IMR-90 (cell line): ENCODE measurements around the gene IFT43. TPM values are rescaled to one million over a fixed set of nuclear protein-coding genes. Genes with fewer than 3 reads are reported as not detected.

ENCODE experiments used
- ATAC-seq: fragments of 200-7000 bp; cut with Tn5 transposase; 2 replicates; pipeline ENCODE4 v1.9.1; 2020; ENCODE audit warnings: low read depth, mild to moderate bottlenecking, moderate library complexity
- BruUV-seq: library from RNA; stranded (reverse); fragments of 400-500 nt; replicated peaks from 2 replicates; lab custom pipeline; 2021; lab: Mats Ljungman, UMichigan
- CTCF ChIA-PET: fragments of 300-600 bp; formaldehyde crosslinking; extraction: SDS; loops from one replicate; lab custom pipeline; 2021; ENCODE audit warnings: antibody characterized with exemption; lab: Yijun Ruan, JAX
- POLR2A ChIA-PET: fragments of 300-600 bp; sonication (Branson Sonifier 250); formaldehyde crosslinking; loops from one replicate; lab custom pipeline; 2022; ENCODE audit warnings: antibody characterized with exemption; ENCODE audit not compliant: unreplicated experiment; lab: Charles Lee
- DNase-seq: peaks from one replicate; pipeline ENCODE4 v3.0.0; 2013
- H2AFZ ChIP-seq: replicated peaks from 2 replicates; pipeline ENCODE3; 2013; ENCODE audit warnings: low read length, mild to moderate bottlenecking; ENCODE audit not compliant: poor library complexity
- H2AK5ac ChIP-seq: 2 replicates; pipeline ENCODE4 v1.6.1; 2013; ENCODE audit warnings: low read depth, low read length, inconsistent platforms
- H2AK9ac ChIP-seq: replicated peaks from 2 replicates; pipeline ENCODE3; 2013; ENCODE audit warnings: mild to moderate bottlenecking, low read depth, low read length, moderate library complexity; ENCODE audit not compliant: poor library complexity
- H2BK120ac ChIP-seq: 2 replicates; pipeline ENCODE4 v1.6.1; 2013; ENCODE audit warnings: low read depth, low read length, inconsistent platforms
- H2BK15ac ChIP-seq: 3 replicates; pipeline ENCODE4 v1.6.1; 2013; ENCODE audit warnings: low read depth, low read length, inconsistent platforms
- H2BK20ac ChIP-seq: 2 replicates; pipeline ENCODE4 v1.6.1; 2013; ENCODE audit warnings: low read depth, mild to moderate bottlenecking, inconsistent platforms, low read length, moderate library complexity
- H2BK5ac ChIP-seq: 2 replicates; pipeline ENCODE4 v1.6.1; 2013; ENCODE audit warnings: mild to moderate bottlenecking, low read depth, low read length, inconsistent platforms; ENCODE audit not compliant: poor library complexity, severe bottlenecking
- H3K14ac ChIP-seq: replicated peaks from 2 replicates; pipeline ENCODE4 v1.6.1; 2013; ENCODE audit warnings: low read depth, low read length, inconsistent platforms
- H3K18ac ChIP-seq: 2 replicates; pipeline ENCODE4 v1.6.1; 2013; ENCODE audit warnings: low read depth, low read length, control low read depth
- H3K23ac ChIP-seq: 2 replicates; pipeline ENCODE4 v1.6.1; 2013; ENCODE audit warnings: low read depth, low read length, inconsistent platforms
- H3K27ac ChIP-seq: 2 replicates; pipeline ENCODE4 v1.5.1; 2013; ENCODE audit warnings: mild to moderate bottlenecking, control low read depth, low read length; ENCODE audit not compliant: insufficient read depth
- H3K27me3 ChIP-seq: 2 replicates; pipeline ENCODE4 v1.6.1; 2013; ENCODE audit warnings: low read length; ENCODE audit not compliant: control insufficient read depth, insufficient read depth
- H3K36me3 ChIP-seq: 2 replicates; pipeline ENCODE4 v1.6.1; 2013; ENCODE audit warnings: low read length, mixed read lengths; ENCODE audit not compliant: control insufficient read depth, insufficient read depth
- H3K4ac ChIP-seq: 2 replicates; pipeline ENCODE4 v1.6.1; 2013; ENCODE audit warnings: low read depth, low read length, inconsistent platforms
- H3K4me1 ChIP-seq: 2 replicates; pipeline ENCODE4 v1.6.1; 2013; ENCODE audit warnings: low read length, mixed read lengths; ENCODE audit not compliant: control insufficient read depth, insufficient read depth
- H3K4me2 ChIP-seq: 2 replicates; pipeline ENCODE4 v1.6.1; 2013; ENCODE audit warnings: low read depth, mild to moderate bottlenecking, control low read depth, low read length, moderate library complexity
- H3K4me3 ChIP-seq: 2 replicates; pipeline ENCODE4 v1.5.1; 2013; ENCODE audit warnings: low read depth, mild to moderate bottlenecking, control low read depth, low read length, moderate library complexity; ENCODE audit not compliant: insufficient read depth
- H3K56ac ChIP-seq: 2 replicates; pipeline ENCODE4 v1.6.1; 2013; ENCODE audit warnings: low read length, inconsistent platforms; ENCODE audit not compliant: insufficient read depth; ENCODE audit errors: extremely low read depth
- H3K79me1 ChIP-seq, 2 experiments: 2 replicates each; pipeline ENCODE4 v1.6.1; 2013; ENCODE audit warnings: low read length in 2 of 2, inconsistent platforms in 1 of 2, low read depth in 1 of 2
- H3K9ac ChIP-seq: 2 replicates; pipeline ENCODE4 v1.6.1; 2013; ENCODE audit warnings: low read depth, low read length, control low read depth
- H3K9me1 ChIP-seq: 2 replicates; pipeline ENCODE4 v1.6.1; 2013; ENCODE audit warnings: low read length, inconsistent platforms; ENCODE audit not compliant: insufficient read depth
- H3K9me3 ChIP-seq: 2 replicates; pipeline ENCODE4 v1.6.1; 2013; ENCODE audit warnings: low read length; ENCODE audit not compliant: control insufficient read depth, insufficient read depth
- H4K20me1 ChIP-seq: 2 replicates; pipeline ENCODE4 v1.6.1; 2013; ENCODE audit warnings: low read length, inconsistent platforms; ENCODE audit not compliant: insufficient read depth
- H4K5ac ChIP-seq: 2 replicates; pipeline ENCODE4 v1.6.1; 2013; ENCODE audit warnings: mild to moderate bottlenecking, low read depth, low read length, control low read depth
- H4K8ac ChIP-seq, 2 experiments: 2 replicates each; pipeline ENCODE4 v1.6.1; 2013; ENCODE audit warnings: low read depth in 2 of 2, low read length in 2 of 2, control low read depth in 1 of 2, inconsistent platforms in 1 of 2
- H4K91ac ChIP-seq: 2 replicates; pipeline ENCODE4 v1.6.1; 2013; ENCODE audit warnings: low read depth, low read length, inconsistent platforms; ENCODE audit not compliant: insufficient read depth
- FOS ChIP-seq: fragments of 150-350 bp; IDR thresholded peaks from 2 replicates; pipeline ENCODE4 v1.6.1; 2016; ENCODE audit warnings: low read depth, low read length
- NFE2L2 ChIP-seq: fragments of 150-350 bp; IDR thresholded peaks from 2 replicates; pipeline ENCODE4 v1.6.1; 2016; ENCODE audit warnings: low read depth, mild to moderate bottlenecking, low read length
- RCOR1 ChIP-seq: IDR thresholded peaks from 2 replicates; pipeline ENCODE4 v1.6.1; 2012; ENCODE audit warnings: mild to moderate bottlenecking, low read length, improper control_type of control experiment; ENCODE audit not compliant: insufficient replicate concordance
- WGBS, 2 experiments: methylation state at CpG; one replicate each; pipeline versions ENCODE4 v1.1.5 to v1.1.7; 2013; ENCODE audit warnings: missing lambda C conversion rate in 2 of 2; ENCODE audit not compliant: insufficient read length in 1 of 2; ENCODE audit errors: extremely low coverage in 2 of 2; 5-methylcytosine and 5-hydroxymethylcytosine counted together
- dilution Hi-C: fragments of 300-500 bp; cut with HindIII; formaldehyde crosslinking; loops from one replicate; pipeline ENCODE4 v1.14.3; 2018; ENCODE audit warnings: low sequenced_read_pairs; ENCODE audit not compliant: unreplicated experiment
- in situ Hi-C: fragments of 300-500 bp; cut with MboI; formaldehyde crosslinking; loops from 3 replicates; pipeline ENCODE4 v1.14.3; 2019; ENCODE audit warnings: low sequenced_read_pairs, inconsistent platforms, mixed read lengths
- intact Hi-C: fragments of 100-400 bp; cut with micrococcal nuclease; formaldehyde crosslinking; loops from 2 replicates; pipeline ENCODE4 v1.10.0; 2022
- polyA plus RNA-seq, 3 experiments: library from polyadenylated mRNA; depleted of rRNA; stranded (reverse); fragments of >200 nt; gene quantifications; 2 replicates each; pipeline ENCODE4 v1.2.3, GENCODE V29; 2012; ENCODE audit warnings: low replicate concordance in 1 of 3
- total RNA-seq: library from RNA; depleted of rRNA; stranded (reverse); fragments of >200 nt; gene quantifications from 2 replicates; pipeline ENCODE4 v1.2.3, GENCODE V29; 2012

IFT43 gene
- total and polyA plus RNA-seq, 2 of the 4 experiments (the other 2 are of a cell fraction): 41.4 to 43.2 TPM

GRCh38 chr14:76051717-76052465 lies 66.3 kb downstream of the IFT43 start:
- WGBS, 2 experiments: no CpG with 5 or more reads among the region's 12 CpGs
- in situ Hi-C loops: loop anchor here (5.0 to 10.0 kb wide), 3 partner anchors 295 to 593 kb away; no protein-coding TSS in a partner anchor
- dilution Hi-C loops: no loop called here

More at GRCh38 chr14:76051717-76052465, 66.3 kb downstream of the IFT43 start:
- no peak overlapping the region for H2BK20ac ChIP-seq
- ChIA-PET POLR2A (no interaction called here), CTCF (interaction anchor here (0.6 to 1.9 kb wide), 8 partner anchors 22 to 336 kb away, joined by 3 to 12 read pairs (median 8); no protein-coding TSS in a partner anchor)
- H2AK5ac ChIP-seq: no peak overlapping the region
- no peak for TF ChIP-seq NFE2L2
- TF ChIP-seq RCOR1: no peak
- TF ChIP-seq FOS: no peak
- no peak overlapping the region for H3K18ac ChIP-seq
- no peaks in the 10 kb centered on the region; a peak in 1 of 4 replicates for H3K79me1 ChIP-seq
- no peak overlapping the region for H3K4ac ChIP-seq
- no peaks in the 10 kb centered on the region for H3K4me1 ChIP-seq
- no peak overlapping the region for H3K14ac ChIP-seq
- no peak overlapping the region for H2BK120ac ChIP-seq
- no peaks in the 10 kb centered on the region for H3K36me3 ChIP-seq
- H3K4me2 ChIP-seq: no peak overlapping the region
- no peak overlapping the region for H3K56ac ChIP-seq
- no peak overlapping the region for H4K8ac ChIP-seq
- no peak overlapping the region for H2AK9ac ChIP-seq
- H3K9me1 ChIP-seq: no peaks in the 10 kb centered on the region; the same call in 1 of the 2 replicates
- H4K5ac ChIP-seq: no peak overlapping the region
- H3K9ac ChIP-seq: no peak overlapping the region
- H2BK5ac ChIP-seq: no peak overlapping the region
- ATAC-seq (no peak), DNase-seq (no peak)
- no peak overlapping the region for H2AFZ ChIP-seq
- H3K9me3 ChIP-seq: no peaks in the 10 kb centered on the region
- no peaks in the 10 kb centered on the region for H3K27me3 ChIP-seq
- no peak overlapping the region for H2BK15ac ChIP-seq
- no peak overlapping the region for H3K27ac ChIP-seq
- no peak overlapping the region for H3K23ac ChIP-seq
- intact Hi-C loops: loop anchor here (1.0 to 2.0 kb wide), 2 partner anchors 300 to 343 kb away; no protein-coding TSS in a partner anchor
- BruUV-seq: no TSS peak
- no peaks in the 10 kb centered on the region for H4K20me1 ChIP-seq
- no peak overlapping the region for H3K4me3 ChIP-seq
- H4K91ac ChIP-seq: no peak overlapping the region
